Activated gamma-delta T cell (primary cell): ENCODE measurements around the gene WASHC3.

ENCODE experiments used
- DNase-seq: peaks from one replicate; lab custom pipeline; 2025; lab: John Stamatoyannopoulos, UW

WASHC3 gene

GRCh38 chr12:101967506-101967905, 94.3 kb downstream of the WASHC3 start:
- DNase-seq: no peak

GRCh38 chr12:101966496-101966895, 95.3 kb downstream of the WASHC3 start:
- DNase-seq: no peak

GRCh38 chr12:101963697-101964096, 98.1 kb downstream of the WASHC3 start:
- no peak for DNase-seq
